Uterus (tissue), 4 donors: ENCODE data around the gene TMEM130. TPM values are rescaled to one million over a fixed set of nuclear protein-coding genes. Genes with fewer than 3 reads are reported as not detected.
A peak's percentile ranks its signal among the peaks of the same experiment; 100 is the strongest.

Source experiments
- DNase-seq, 2 donors: peaks; one replicate each; pipeline ENCODE4 v3.0.0-alpha.2; 2019 to 2020
- H3K27ac ChIP-seq, 2 donors: fragments of 200-600 bp; sonication (generic); 1 replicate in 1 of 2; 2 replicates in 1 of 2; pipeline ENCODE4 v1.5.1; 2016 to 2018
- H3K27me3 ChIP-seq, 2 donors: fragments of 200-600 bp; sonication (generic); one replicate each; pipeline ENCODE4 v1.5.1; 2018 to 2019; ENCODE audit warnings: control low read depth in 1 of 2
- H3K36me3 ChIP-seq, 2 donors: fragments of 200-600 bp; sonication (generic); one replicate each; pipeline ENCODE4 v1.5.1; 2019; ENCODE audit warnings: control low read depth in 1 of 2
- H3K4me1 ChIP-seq, 2 donors: fragments of 200-600 bp; sonication (generic); one replicate each; pipeline ENCODE4 v1.5.1; 2018 to 2019; ENCODE audit warnings: control low read depth in 1 of 2
- H3K4me3 ChIP-seq, 2 donors: fragments of 200-600 bp; sonication (generic); 1 replicate in 1 of 2; 2 replicates in 1 of 2; pipeline ENCODE4 v1.5.1; 2018 to 2019; ENCODE audit warnings: mild to moderate bottlenecking in 1 of 2
- H3K9me3 ChIP-seq, 2 donors: fragments of 200-600 bp; sonication (generic); one replicate each; pipeline ENCODE4 v1.5.1; 2019; ENCODE audit warnings: control low read depth in 1 of 2
- POLR2A ChIP-seq, 2 donors: fragments of 450-650 bp; IDR thresholded peaks; one replicate each; pipeline ENCODE4 v1.6.1; 2016; ENCODE audit warnings: antibody characterized with exemption in 2 of 2, mild to moderate bottlenecking in 1 of 2, moderate library complexity in 1 of 2
- intact Hi-C: fragments of 100-400 bp; cut with DNase I; formaldehyde crosslinking; loops from one replicate; pipeline ENCODE4 v1.15.1; 2023; ENCODE audit warnings: low total_unique reads
- total RNA-seq, 4 donors: library from RNA; depleted of rRNA in 3 of 4; stranded (reverse); fragments of >200 nt in 3 of 4; gene quantifications; one replicate each; pipeline versions ENCODE4 v1.1.0 to v1.2.4, GENCODE V29; 2014 to 2023
- TF ChIP-seq, protein P1 (sequence below), 4 experiments: fragments of 200-600 bp in 2 of 4; fragments of 450-650 bp in 2 of 4; sonication (generic) in 2 of 4; IDR thresholded peaks; one replicate each; pipeline ENCODE4 v1.5.1; 2016 to 2019; ENCODE audit warnings: antibody characterized with exemption in 4 of 4, mild to moderate bottlenecking in 2 of 4, moderate library complexity in 1 of 4
- donor health status: DM: yes; HTN: yes; CAD: no.

Gene TMEM130
- total RNA-seq, 4 donors from 2014 or later: 3.5 to 3.9 TPM; not detected in 2

DNA sequence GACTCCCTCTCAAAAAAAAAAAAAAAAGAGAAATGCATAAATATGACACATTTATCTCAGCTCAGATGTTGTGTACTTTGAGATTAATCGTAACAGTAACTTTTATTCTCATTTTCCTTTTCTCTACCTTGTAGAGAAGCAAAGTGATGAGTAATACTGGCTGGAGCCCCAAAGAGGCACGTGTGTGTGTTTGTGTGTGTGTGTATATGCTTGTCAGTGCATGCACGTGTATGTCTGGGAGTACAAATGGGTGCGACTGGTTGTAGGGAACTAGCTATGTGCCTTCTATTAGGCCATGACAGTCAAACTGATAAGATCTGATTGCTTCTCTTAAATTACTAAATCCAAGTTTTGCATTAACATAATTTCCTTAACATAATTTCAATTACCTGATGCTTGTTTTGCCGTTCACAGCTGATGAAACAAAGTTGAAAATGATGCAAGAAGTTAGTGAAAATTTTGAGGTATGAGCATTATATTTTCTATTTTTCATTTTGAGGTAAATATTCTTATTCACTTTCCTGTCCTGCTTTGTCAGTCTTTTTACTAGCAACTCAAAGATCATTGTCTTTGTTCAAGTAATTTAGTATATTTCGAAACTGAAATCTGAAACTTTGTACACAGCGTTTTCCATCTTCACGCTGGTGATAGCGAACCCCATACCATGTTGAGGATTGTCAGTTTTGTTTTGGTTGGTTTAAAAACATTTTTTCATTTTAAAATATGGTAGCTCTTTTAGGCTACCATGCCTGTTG is 11.9 kb upstream of the TMEM130 start:
- Histone ChIP-seq H3K27me3 (no peaks in the 10 kb centered on the region), H3K4me1 (peaks cover 0 to 9% of the 10 kb centered on the region in 2 donors), H3K36me3 (no peaks in the 10 kb centered on the region), H3K4me3 (no peak overlapping the region), H3K27ac (no peak overlapping the region), H3K9me3 (no peaks in the 10 kb centered on the region)
- intact Hi-C loops: no loop called here
- TF ChIP-seq, protein P1, sequence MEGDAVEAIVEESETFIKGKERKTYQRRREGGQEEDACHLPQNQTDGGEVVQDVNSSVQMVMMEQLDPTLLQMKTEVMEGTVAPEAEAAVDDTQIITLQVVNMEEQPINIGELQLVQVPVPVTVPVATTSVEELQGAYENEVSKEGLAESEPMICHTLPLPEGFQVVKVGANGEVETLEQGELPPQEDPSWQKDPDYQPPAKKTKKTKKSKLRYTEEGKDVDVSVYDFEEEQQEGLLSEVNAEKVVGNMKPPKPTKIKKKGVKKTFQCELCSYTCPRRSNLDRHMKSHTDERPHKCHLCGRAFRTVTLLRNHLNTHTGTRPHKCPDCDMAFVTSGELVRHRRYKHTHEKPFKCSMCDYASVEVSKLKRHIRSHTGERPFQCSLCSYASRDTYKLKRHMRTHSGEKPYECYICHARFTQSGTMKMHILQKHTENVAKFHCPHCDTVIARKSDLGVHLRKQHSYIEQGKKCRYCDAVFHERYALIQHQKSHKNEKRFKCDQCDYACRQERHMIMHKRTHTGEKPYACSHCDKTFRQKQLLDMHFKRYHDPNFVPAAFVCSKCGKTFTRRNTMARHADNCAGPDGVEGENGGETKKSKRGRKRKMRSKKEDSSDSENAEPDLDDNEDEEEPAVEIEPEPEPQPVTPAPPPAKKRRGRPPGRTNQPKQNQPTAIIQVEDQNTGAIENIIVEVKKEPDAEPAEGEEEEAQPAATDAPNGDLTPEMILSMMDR (IDR thresholded peaks at IDR 0.05): no peak
- TF ChIP-seq POLR2A (IDR thresholded peaks at IDR 0.05): no peak
- DNase-seq: no peak

- no peak overlapping the region for H3K27ac ChIP-seq
- peaks cover 0 to 9% of the 10 kb centered on the region in 2 donors for H3K4me1 ChIP-seq
- TF ChIP-seq, protein P1 (IDR thresholded peaks at IDR 0.05): no peak
- TF ChIP-seq POLR2A (IDR thresholded peaks at IDR 0.05): no peak
- no peak overlapping the region for H3K4me3 ChIP-seq
- intact Hi-C loops: no loop called here
- DNase-seq: no peak
- no peaks in the 10 kb centered on the region for H3K27me3 ChIP-seq
- H3K36me3 ChIP-seq: no peaks in the 10 kb centered on the region
- no peaks in the 10 kb centered on the region for H3K9me3 ChIP-seq
Measured at GRCh38 chr7:98880485-98880884, 10.7 kb upstream of the TMEM130 start.

DNA sequence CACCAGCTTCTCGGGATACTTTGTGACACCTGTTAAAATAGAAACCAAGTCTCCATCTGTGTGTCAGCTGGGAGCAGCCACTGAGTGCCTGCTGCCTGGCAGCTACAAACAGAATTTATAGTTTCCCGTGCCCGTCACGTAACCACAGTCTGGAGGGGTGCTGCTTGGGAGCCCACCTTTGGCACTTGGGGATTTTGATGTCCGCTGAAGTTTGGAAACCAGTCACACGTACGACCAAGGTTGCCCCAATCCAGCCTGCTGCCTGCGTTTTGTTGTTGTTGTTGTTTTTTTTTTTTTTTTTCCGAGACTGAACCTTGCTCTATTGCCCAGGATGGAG is 10.1 kb upstream of the TMEM130 start:
- peak overlapping the region in 1 of 2 donors; percentile 89 for H3K4me3 ChIP-seq
- H3K27ac ChIP-seq: no peak overlapping the region
- no peak for DNase-seq
- H3K9me3 ChIP-seq: no peaks in the 10 kb centered on the region
- H3K27me3 ChIP-seq: no peaks in the 10 kb centered on the region
- intact Hi-C loops: no loop called here
- H3K4me1 ChIP-seq: peaks cover 0 to 9% of the 10 kb centered on the region in 2 donors
- no peaks in the 10 kb centered on the region for H3K36me3 ChIP-seq
- TF ChIP-seq POLR2A (IDR thresholded peaks at IDR 0.05): no peak
- TF ChIP-seq, protein P1 (IDR thresholded peaks at IDR 0.05): no peak

DNA sequence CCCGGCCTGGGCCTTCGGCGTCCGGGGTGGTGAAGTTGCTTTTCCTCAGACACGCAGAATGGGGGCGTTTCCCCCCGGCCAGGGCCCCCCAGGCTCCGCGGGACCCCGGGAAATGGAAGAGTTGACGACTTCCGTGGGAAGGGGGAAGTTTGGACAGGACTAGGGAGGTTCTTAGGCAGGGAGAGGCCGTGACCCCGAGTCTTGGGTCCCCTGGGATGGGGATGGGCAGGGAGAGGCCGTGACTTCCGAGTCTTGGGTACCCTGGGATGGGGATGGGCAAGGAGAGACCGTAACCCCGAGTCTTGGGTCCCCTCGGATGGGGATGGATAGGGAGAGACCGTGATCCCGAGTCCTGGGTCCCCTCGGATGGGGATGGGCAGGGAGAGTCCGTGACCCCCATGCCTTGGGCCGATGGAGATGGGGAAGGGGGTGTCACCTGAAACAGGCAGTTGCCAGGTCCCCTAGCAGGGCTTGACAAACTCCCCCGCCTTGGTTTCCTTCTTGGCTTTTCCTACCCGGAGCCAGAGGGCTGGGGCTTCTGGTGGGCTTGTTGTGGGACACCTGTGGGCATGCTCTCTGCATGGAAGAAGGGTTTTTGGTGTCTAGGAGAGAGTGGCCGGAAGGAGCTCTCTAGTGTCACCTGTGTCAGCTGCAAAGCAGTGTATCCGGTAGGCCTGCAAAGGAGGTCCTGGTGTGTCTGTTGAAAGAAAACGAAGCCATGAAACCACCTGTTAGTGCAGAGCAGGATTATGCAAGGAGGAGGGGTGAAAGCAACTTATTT is 9.6 kb upstream of the TMEM130 start:
- TF ChIP-seq POLR2A (IDR thresholded peaks at IDR 0.05): no peak
- TF ChIP-seq, protein P1 (IDR thresholded peaks at IDR 0.05): no peak
- no peak for DNase-seq

More for the DNA sequence above, 9.6 kb upstream of the TMEM130 start:
- Histone ChIP-seq H3K27ac (peak overlapping the region; percentile 91 to 96), H3K9me3 (no peaks in the 10 kb centered on the region), H3K4me1 (peaks cover 0 to 9% of the 10 kb centered on the region in 2 donors), H3K36me3 (no peaks in the 10 kb centered on the region), H3K27me3 (no peaks in the 10 kb centered on the region), H3K4me3 (peak overlapping the region; percentile 76 to 89)
- intact Hi-C loops: no loop called here
